Stimulated activated CD8-positive, alpha-beta memory T cell treated with anti-CD3 and anti-CD28 coated beads, Interleukin-7, amount 100 ng/mL, for 1 hour (primary cell): Measurements from ENCODE around the gene EPHB2.

Experiments
- DNase-seq, 2 donors: peaks; one replicate each; pipeline ENCODE4 v3.0.0-alpha.2; 2020; ENCODE audit warnings: low read depth in 2 of 2

The EPHB2 gene

GRCh38 chr1:22801761-22802160 is 91.1 kb downstream of the EPHB2 start:
- DNase-seq = no peak

- no peak for DNase-seq
These were observed 93.2 kb downstream of the EPHB2 start for GRCh38 chr1:22803833-22804232.

GRCh38 chr1:22804406-22804805 is 93.8 kb downstream of the EPHB2 start:
- DNase-seq = no peak

GRCh38 chr1:22804969-22805671 is 94.5 kb downstream of the EPHB2 start:
- no peak for DNase-seq

- no peak for DNase-seq
These were observed 95.0 kb downstream of the EPHB2 start for GRCh38 chr1:22805672-22806038.

- DNase-seq = no peak
These were observed 95.9 kb downstream of the EPHB2 start for GRCh38 chr1:22806584-22806983.

- DNase-seq = no peak
These were observed 96.7 kb downstream of the EPHB2 start for GRCh38 chr1:22807340-22807739.

GRCh38 chr1:22808186-22808675 is 97.6 kb downstream of the EPHB2 start:
- DNase-seq = no peak

GRCh38 chr1:22808676-22809483 is 98.2 kb downstream of the EPHB2 start:
- DNase-seq = no peak

GRCh38 chr1:22809783-22810182 is 99.1 kb downstream of the EPHB2 start:
- DNase-seq = no peak

GRCh38 chr1:22810378-22810777 is 99.7 kb downstream of the EPHB2 start:
- DNase-seq = no peak

GRCh38 chr1:22812092-22812880 is 101.6 kb downstream of the EPHB2 start:
- DNase-seq = no peak

- no peak for DNase-seq
These were observed 102.6 kb downstream of the EPHB2 start for GRCh38 chr1:22812993-22813790.

- no peak for DNase-seq
These were observed 103.8 kb downstream of the EPHB2 start for GRCh38 chr1:22814176-22815042.

- DNase-seq = no peak
These were observed 104.4 kb downstream of the EPHB2 start for GRCh38 chr1:22815043-22815365.

- no peak for DNase-seq
These were observed 104.9 kb downstream of the EPHB2 start for GRCh38 chr1:22815421-22816066.

- DNase-seq = no peak
These were observed 105.6 kb downstream of the EPHB2 start for GRCh38 chr1:22816067-22816775.

GRCh38 chr1:22816803-22817202 is 106.2 kb downstream of the EPHB2 start:
- DNase-seq = no peak

- no peak for DNase-seq
These were observed 106.8 kb downstream of the EPHB2 start for GRCh38 chr1:22817462-22817861.
